ENCODE data around the gene CADM1.

DNA sequence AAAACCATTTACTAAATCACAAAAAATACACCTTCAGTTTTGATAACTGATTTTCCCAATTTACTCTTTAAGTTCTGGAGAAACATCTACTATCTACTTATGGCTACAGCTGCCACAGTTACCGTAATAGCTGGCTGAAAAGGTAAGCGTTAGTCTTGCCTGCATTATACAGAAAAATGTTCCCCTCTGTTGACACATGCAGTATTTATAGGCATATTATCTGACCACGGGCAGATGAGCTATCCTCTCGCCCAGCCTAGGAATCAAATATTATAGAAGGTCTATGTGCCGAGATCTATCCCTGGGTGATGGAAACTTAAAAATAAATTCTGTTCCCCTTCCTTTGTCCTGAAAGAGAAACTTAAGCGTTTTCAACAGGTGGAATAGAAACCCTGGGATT, 283.8 kb downstream of the CADM1 start:
- TF ChIP-seq CTCF (conservative IDR thresholded peaks at IDR 0.05; ENCODE audit: low read length) (no peak), EZH2phosphoT487 (IDR thresholded peaks at IDR 0.05; ENCODE audit: borderline replicate concordance, low read depth, low read length) (no peak)
